Placental pericyte (primary cell): ENCODE results near the gene C20orf141. TPM values are rescaled to one million over a fixed set of nuclear protein-coding genes. Genes with fewer than 3 reads are reported as not detected.

ENCODE experiments used
- total RNA-seq: library from RNA; depleted of rRNA; stranded (reverse); fragments of >200 nt; gene quantifications from 2 replicates; pipeline ENCODE4 v1.2.3, GENCODE V29; 2012

Gene C20orf141, protein sequence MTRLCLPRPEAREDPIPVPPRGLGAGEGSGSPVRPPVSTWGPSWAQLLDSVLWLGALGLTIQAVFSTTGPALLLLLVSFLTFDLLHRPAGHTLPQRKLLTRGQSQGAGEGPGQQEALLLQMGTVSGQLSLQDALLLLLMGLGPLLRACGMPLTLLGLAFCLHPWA
- not detected in 2 replicates for total RNA-seq

DNA sequence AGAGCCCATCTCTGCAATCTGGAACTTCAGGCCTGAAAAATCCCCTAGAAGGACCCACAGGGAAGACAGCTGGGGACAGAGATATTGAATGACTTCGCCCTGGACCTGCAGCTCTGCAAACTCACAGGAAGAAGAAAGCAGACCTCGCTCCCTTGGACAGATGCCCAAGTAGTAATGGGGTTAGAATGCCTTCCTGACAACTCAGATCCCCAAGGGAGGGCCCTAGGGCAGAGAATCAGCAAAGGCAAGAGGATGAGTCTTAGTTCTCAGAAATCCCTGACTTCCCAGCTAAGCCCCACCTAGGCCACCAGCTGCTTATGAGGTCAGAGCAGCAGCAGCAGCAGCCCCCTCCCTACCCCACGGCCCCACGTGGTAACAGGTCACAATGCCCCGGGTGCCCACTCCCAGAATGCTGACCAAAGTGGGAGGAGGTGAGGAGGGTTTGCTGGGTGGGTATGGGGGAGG is at the start of gene C20orf141:
Gene C20orf141 (plus strand): TSS at position 401 of the 465 bp plus-strand sequence. CDS start 198 bp downstream, outside the sequence.

DNA sequence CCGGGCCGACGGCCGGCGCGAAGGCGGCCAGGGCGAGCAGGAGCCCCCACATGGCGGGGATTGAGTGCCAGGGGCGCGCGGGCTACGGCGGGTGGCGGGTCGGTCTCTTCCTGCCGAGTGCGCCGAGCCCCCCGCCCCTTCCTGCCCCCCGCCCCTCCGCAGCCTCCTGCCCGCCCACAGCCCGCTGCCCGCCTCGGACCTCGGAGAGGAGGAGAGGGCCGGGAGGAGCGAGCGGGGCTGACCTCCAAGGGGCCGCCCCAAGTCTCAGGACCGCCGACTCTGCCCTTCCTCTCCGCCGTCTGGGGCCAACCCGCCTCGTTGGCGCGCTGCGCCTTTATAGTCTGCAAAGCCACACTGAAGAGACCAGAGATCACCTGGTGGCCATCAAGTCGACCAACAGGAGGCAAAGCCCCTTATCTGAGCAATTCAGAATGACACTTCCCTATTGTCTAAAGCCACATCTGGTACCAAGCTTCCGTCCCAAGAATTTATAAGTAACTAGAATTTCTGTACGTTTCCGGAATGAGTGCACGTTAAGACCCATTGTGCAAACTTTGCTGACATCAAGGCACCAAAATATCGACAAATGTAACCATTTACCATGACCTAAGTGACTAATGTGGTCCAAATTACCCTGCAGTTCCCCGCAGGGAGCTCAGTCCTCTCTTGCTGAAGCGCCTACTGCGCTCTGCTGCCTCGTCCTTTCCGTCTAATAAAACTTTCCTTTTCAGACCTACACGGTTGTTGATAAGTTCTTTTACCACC is 14.1 kb upstream of the C20orf141 start, which contains the start of gene CPXM1:
Gene CPXM1 (minus strand): TSS at position 107 of the 765 bp plus-strand sequence. CDS start 55 bp downstream, at position 52.

DNA sequence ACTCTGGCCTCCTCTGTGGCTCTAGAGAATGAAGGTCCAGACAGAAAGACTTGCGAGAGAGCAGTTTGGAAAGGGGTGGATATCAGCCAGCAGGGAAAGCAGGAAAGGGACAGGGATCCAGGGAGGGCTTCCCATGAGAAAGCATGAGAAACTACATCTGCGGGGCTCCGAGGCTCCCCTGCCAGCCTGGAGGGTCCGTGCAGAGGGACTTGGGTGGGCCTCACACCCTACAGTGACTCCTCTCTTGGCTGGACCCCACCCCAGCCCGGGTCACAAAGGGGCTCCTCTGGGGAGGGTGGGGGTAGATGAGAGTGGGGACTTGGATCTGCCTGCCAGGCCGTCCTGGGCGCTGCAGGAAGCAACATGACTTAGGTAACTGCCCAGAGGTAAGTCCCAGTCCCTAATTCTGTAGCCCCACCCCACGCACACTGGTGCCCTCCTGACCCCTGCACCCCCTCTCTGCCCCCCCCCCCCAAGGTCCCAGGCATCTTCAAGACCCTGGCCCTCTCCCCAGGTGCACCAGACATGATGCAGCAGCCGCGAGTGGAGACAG is 1.3 kb downstream of the C20orf141 start, which contains the start of gene TMEM239:
Gene TMEM239 (plus strand): TSS at position 335 of the 553 bp plus-strand sequence. CDS start 191 bp downstream, at position 526.

DNA sequence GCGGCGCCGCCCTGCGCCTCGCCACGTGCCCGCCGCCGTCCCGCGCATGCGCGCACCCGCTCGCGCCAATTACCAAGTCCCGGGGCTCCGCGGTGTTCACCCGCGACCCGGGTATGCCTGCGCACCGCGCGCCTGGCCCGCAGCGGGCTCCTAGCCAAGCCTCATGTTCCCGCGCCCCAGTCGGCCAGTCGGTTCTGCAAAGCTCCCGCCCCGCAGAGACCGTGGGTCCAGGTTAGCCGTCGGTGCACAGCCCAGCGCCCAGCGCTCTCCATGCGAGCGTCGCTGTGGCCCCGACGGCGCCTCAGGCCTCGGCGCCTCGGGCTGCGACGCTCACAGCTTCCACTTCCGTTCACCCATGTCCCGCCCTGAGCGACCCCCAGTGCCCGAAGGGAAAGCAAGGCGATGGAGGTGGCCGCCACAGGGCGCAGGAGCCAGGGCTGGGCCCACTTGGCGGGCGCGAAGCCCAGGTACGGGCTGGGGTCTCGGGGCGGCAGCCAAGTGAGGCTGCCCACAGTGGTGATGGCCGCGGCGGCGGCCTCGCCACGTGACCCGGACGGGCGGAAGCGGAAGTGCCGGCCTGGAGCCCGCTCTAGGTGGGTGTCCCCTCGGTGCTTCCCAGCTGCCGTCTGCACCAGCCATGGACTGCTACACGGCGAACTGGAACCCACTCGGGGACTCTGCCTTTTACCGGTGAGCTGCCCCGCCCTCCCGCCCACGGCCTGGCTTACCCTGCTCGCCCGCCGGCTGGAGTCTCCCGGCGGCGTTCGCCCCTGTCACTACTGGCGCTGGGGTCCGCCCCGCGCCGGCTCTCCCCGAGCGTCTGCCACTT is 25.6 kb downstream of the C20orf141 start, which contains the start of the genes PCED1A and VPS16:
Gene PCED1A (minus strand): TSS at position 518 of the 829 bp plus-strand sequence. CDS start 743 bp downstream, outside the sequence.
Gene VPS16 (plus strand): TSS at position 608 of the 829 bp plus-strand sequence. CDS start 30 bp downstream, at position 638.

Other genes starting within 250 kb of the C20orf141 start
- gene NOP56, start 162.4 kb upstream of the C20orf141 start, total RNA-seq, result 148 and 182 TPM in 2 replicates
- gene IDH3B, start 150.8 kb upstream of the C20orf141 start, total RNA-seq, result 98.4 and 113 TPM in 2 replicates
- gene EBF4, start 122.2 kb upstream of the C20orf141 start, total RNA-seq, result 1.0 and 1.1 TPM in 2 replicates
- 0.72 and 1.5 TPM in 2 replicates for gene CPXM1, start 14.4 kb upstream of the C20orf141 start, total RNA-seq
- not detected in 2 replicates for gene TMEM239, start 1.4 kb downstream of the C20orf141 start, total RNA-seq
- gene PCED1A, start 25.7 kb downstream of the C20orf141 start, total RNA-seq, result 23.0 TPM in 2 replicates
- 30.0 and 48.0 TPM in 2 replicates for gene VPS16, start 25.8 kb downstream of the C20orf141 start, total RNA-seq
- gene PTPRA, start 58.5 kb downstream of the C20orf141 start, total RNA-seq, result 29.1 and 40.9 TPM in 2 replicates
- 0.29 TPM in 1 of 2 replicates, not detected in the other for gene GNRH2, start 228.6 kb downstream of the C20orf141 start, total RNA-seq
- 27.8 and 28.4 TPM in 2 replicates for gene MRPS26, start 231.1 kb downstream of the C20orf141 start, total RNA-seq